Measurements from ENCODE around the gene ABCA13.

ABCA13 gene

DNA sequence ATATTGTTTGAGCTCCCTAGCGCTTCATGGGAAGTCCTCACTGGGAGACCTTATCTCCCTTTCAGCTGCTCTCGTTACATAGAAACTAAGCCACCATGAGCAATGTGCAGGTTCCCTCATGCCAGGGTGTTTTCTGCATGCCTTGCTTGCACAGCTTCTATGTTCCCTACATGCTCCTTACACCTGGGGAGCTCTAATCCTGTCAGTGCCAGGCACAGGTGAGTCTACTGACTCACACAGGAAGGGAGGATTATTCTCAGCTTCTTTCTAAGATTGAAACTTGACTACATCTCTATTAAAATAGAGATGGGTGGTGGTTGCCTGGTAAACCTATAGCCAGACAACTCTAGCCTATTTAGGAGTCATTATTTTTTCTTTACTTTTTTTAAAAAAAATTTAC, 377.4 kb downstream of the ABCA13 start:
- no peak for DNase-seq

DNA sequence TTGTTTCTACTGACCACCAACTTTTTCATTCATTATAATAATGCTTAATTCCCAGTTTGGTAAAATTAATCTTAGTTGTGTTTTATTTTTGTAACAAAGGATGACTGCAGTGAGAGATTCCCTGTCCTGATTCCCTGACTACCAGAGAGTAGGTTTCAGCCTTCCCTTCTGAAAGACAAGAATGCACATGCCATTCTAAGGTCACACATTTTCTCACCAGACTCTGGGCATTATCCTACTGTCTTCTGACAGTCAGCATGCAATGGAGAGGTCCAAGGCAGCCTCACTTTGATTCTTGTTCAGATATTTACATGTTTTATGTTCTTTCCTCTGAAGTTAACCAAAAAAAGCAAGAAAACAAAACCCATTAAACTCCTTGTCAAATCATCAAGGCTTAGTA, 380.4 kb downstream of the ABCA13 start:
- DNase-seq = no peak

DNA sequence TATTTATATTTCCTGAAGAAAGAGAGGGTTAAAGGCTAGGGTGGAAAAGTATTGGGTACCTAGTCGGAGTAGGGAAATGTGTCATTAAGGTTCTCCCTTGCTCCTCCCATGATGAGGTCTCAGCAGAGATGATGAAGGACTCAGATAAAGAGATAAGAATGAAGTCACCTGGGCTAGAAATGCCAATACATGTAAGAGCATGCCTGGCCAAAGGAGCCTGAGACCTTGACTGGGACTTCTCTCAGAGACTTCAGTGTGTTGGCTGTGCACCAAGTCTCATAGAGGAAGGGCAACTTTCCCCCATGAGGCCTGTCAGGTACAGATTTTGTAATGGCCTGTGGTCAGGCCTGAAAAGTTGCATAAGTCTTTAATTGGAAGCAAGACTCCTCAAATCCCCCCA, 392.1 kb downstream of the ABCA13 start:
- DNase-seq = no peak

DNA sequence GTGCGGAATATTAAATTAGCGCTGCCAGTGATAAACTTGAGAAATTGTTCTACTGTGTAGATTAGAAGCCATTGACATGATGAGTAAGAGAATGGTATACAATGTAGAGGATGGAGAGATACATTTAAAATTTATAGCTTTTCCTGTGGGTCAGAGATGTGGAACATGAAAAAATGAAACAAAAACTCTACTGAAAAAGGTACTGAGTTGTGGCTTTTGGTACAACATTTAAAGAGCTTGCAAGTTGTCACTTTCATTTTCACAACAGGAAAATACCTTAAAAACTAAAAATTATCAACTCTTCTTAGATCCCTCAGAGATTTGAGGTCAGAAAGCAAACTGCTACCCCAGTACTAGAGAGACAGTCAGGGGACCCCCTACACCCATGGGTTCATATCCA, 404.3 kb downstream of the ABCA13 start:
- no peak for DNase-seq

DNA sequence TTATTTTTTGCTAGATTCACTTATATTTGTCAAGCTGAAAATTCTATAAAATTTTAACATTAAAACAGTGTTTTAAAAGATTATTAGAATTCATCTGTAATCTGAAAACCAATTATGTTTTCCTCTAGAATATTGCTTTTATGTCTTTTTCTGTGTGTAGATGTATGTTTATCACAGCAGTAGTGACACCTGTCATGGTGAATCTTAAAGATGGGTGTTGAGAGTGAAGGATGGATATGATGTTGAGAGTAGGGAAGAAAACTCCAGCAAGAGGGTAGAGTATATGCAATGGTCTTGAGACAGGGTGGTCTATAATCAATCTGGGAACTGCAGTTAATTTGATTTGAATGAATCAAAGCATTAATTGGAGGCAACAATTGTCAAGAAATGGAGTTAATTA, 416.2 kb downstream of the ABCA13 start:
- DNase-seq = no peak

DNA sequence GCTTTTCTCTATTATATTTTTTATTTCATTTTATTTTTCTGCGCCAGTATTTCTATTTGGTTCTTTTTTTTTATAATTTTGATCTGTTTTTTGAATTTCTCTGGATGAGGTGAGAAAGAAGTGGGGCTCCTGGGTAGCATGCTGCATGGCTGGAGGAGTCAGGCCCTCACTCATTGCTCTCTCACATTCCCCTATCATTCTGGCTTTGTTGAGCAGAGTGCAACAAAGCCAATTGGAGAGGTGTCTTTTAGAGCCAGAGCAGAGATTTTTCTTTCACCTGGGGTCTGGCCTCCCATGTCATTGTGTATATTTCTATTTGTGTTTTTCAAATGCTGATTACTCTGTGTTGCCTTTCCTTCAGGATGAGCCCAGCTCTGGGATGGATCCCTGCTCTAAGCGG, 423.1 kb downstream of the ABCA13 start:
- no peak for DNase-seq

DNA sequence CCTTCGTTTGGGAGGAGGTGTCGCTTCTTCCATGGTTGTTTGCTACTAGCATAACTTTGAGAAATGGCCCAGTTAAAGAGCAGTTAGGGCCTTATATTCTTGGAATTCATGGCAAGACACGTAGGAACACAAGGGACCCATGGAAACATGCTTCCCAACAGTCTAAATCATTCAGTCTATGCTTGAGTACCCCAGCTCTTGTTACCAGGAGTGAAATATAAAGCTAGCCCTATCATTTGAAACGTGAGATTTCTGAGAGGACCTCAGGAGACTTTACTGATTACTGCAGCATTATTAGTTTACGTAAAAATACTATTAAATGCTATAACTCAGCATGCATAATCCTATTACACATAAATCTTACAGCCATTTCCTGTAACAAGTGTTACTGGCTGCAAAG, 424.5 kb downstream of the ABCA13 start:
- no peak for DNase-seq

DNA sequence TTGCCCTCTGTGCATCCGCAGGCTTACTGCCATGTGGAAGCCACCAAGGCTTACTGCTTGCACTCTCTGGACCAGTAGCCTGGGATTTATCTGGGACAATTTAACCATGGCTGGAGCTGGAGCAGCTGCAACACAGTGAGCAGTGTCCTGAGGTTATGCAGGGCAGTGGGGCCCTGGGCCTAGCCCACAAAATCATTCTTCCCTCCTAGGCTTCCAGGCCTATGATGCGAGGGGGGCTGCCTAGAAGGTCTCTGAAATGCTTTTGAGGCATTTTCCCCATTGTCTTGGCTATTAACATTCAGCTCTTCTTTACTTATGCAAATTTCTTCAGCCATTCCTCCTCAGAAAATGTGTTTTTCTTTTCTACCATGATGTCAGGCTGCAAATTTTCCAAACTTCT, 439.4 kb downstream of the ABCA13 start:
- DNase-seq = no peak

DNA sequence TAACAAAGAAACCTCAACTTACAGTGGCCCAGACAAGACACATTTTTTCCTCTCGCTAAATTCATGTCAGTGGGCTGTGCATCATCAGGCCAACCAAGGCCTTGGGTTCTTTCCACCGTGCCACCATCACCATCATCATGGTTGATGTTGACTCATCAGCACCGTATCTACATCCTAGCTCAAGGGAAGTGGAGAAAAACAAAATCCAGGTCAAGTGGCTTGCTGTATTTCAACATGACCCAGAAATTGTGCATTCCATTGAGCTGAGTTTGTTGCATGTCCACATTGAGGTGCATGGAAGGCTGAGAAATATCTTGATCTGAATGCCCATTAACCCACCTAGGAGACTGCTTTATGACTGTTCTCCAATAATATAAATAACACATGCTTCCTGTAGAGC, 440.7 kb downstream of the ABCA13 start:
- DNase-seq = peak; percentile 58

DNA sequence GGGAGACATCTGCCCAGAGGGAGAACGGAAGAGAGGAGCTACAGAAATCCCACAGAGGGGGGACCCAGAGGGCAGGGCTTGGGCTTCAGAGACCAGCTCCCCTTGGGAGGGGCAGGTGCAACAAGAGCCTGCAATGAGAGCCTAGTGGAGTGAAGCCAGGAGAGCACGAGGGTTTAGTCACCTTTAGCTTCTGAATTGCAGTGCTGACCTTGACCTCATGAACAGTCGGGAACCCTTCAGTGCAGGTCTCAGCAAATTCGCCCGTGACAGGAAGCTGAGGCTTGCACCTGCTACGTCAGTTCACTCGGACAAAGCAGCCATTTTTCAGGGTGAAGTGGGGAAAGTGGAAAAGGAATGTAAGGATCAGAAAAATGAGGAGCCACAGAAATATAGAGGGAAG, 446.2 kb downstream of the ABCA13 start:
- no peak for DNase-seq

DNA sequence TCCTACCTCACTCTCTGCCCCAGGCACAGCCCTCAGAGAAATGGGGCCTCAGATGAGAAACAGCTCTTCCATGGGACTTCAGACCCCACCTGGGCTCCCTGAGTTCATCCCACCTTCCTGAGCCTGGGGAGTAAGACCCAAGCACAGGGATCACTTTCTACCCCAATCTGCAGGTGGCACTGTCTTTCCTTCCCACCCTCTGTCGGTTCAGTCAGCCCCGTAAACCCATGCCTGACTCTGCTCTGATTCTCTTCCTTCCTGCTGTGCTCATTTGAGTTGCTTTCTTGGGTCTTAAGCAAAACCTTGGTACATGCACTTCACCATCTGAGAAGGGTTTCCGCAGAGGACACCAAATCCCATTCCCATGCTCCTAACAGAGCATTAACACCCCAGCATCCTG, 446.7 kb downstream of the ABCA13 start:
- peak; percentile 46 for DNase-seq

DNA sequence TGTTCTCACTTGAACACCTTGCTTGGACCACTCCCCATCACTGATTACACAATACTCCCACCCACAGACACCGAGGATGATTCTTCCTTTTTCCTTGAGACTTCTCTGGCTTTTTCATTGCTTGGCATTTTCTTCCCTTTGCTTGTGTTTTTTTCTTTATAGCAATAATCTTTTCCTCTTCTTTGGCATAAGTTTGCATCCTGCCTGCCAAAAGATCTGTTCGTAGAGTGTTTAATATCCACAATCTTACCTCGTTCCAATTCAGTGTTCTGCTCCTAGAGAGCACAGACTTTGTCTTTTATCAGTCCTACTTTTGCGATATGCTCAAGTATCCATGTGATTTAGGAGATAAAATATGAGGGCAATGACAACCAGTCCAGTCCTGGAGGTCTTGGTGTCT, 449.8 kb downstream of the ABCA13 start:
- no peak for DNase-seq

DNA sequence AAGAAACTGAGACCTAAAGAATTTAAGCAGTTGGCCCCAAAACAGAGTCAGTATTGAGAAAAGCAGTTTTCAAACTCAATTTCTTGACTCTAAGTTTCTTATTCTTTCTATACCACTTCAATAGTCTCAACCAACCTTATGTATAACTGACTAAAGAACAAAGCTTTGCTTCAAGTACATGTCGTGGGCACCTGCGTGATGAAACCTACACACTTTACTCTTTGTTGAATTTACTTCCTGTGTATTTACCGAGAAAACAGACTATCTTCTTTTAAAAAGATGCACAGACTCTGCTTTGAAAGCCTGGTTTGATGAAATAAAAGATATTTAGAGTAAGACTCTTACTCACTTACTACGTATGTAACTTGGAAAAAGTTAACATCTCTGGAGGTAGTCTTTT, 455.9 kb downstream of the ABCA13 start:
- DNase-seq = no peak

DNA sequence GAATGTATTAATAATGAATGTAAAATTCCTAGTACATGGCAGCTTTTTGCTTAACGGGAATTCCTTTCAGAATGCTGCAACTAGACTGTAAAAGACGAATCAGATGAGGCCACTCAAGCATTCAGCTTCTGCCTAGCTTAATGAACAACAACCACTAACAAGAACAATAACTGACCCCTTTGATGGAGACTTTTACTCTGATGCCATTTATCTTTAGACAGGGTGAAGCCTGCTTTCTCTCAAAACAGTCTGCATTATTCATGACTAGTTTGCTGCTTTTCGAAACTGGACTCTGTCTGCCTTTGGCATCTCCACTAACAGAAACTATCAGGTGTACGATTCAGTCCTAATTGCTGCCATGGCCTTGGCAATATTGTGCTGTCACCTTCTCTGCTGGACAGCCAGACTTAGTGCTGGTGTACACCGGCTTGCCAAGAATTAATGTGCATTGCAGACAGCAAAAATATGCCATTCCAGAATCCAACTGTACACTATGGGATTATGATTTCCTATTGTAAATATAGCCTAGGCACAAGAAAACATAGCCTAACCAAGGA, 457.6 kb downstream of the ABCA13 start:
- no peak for DNase-seq

DNA sequence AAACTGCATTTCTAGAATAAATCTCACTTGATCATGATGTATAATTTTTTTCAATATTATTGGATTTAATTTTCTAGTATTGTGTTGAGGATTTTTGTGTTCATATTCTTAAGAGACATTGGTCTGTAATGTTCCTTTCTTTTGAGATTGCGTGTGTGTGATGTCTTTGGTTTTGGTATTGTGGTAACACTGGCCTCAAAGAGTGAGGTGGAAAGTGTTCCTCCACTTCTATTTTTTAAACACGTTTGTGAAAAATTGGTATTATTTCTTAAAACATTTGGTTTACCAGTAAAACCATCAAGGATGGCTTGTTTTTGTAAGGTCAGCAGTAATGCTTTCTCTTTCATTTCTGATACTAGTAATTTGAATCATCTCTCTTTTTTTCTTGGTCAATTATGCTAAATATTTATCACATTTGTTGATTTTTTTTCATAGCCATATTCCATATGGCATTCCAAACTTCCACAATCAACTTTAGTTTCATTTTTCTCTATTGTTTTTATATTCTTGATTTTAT, 462.9 kb downstream of the ABCA13 start:
- DNase-seq = no peak

DNA sequence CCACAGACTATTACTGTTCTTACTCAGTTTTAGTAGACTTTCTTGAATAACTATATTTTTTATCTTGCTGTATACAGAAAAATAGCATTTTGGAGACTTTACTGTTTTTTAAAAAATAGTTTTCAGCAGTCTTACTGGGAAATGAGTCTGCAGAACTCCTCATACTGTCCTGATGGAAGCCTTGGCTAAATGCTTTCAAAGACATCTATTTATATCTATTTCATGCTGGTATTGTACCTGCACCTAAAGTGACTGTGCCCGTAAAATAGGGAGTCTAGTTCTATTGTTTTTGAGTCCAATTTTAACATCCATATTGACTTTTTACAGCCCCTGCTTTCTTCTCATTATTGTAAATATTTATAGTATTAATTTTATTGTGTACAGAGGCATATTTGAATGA, 464.5 kb downstream of the ABCA13 start:
- no peak for DNase-seq

DNA sequence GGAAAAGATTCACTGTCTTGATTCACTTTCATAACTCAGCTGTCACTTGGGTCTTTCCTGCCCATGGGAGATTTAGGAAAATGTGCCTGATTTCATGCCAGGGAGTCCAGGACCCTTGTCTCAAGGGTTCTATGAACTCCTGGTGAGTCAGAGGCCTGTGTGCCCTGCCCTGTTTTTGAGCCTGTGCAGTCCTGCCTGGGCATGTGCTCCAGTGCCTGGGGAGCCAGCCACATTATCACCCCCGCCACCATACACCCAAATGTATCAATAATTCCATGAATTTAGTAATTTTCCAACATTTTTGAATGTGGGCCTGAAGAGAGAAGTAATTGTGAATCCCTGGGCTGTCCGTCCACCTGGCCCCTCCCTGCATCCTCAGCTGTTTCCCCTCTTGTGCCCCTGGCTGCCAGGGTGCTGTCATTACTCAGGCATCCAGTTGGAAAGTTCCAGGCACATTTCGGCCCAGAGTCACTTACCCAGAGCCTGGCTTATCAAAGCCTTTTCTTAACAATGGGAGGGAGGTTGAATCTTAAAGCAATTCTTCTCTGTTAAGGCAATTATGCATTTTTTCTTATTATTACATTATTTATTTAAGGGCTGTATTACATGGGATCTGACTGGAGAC, 465.2 kb downstream of the ABCA13 start:
- peak; percentile 82 for DNase-seq

DNA sequence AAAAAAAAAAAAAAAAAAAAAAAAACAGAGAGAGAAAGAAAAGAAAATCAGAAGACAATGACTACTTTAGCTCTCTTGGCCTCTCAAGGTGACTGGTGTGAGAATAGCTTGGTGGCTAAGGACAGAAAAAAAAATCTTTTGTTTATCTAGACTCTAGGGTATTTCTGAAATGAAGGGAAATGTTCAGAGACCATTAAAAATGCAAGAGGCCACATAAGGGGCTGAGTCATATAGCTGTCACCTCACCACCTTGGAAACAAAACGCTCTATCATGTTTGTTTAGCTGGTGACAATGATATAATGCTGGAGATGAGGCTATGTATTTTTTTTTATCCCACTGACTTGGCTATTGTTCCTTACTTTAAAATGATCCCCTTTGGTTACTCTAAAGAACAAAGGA, 466.1 kb downstream of the ABCA13 start:
- DNase-seq = peak; percentile 98

DNA sequence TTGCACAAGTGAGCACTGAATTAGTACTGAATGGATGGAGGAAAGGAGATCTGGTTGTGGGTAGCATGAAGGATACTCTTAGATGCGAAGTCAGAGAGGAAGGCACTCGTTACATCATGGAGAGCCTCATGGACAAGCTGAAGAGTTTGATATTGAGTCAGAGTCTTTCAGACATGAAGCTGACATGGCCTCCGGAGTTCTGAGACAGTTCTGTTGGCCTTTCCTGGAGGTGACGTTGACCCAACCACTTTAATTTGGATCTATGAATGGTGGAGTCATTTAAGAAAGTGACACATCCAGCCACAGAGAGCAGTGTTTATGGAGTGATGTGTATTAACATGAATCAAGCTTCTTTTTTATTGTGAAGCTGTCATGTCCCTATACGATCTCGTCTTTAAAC, 466.8 kb downstream of the ABCA13 start:
- no peak for DNase-seq

DNA sequence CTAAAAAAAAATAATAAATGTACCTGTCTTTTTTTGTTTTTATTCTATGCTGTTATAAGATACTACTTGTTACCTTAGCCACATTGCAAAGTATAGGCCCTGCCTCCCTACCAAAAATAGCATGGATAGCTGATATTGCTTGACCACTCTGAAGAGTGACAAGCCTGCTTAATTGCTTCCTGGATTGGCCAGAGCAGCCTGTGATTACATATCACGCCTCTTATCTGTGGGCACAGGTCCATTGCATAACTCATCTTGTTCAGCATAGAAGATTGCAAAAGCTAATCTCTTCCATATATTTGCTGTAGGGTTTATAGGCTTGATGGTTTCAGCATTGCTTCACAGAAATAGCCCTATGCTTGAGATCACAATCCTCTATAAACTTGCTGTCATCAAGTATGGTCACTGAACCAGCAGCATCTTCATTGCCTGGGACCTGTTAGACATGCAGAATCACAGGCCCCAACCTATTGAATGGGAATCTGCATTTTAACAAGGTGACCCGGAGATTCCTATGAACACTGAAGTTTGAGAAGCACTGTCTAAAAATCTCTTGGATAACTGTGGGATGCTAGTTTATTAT, 472.3 kb downstream of the ABCA13 start:
- peak; percentile 58 for DNase-seq

DNA sequence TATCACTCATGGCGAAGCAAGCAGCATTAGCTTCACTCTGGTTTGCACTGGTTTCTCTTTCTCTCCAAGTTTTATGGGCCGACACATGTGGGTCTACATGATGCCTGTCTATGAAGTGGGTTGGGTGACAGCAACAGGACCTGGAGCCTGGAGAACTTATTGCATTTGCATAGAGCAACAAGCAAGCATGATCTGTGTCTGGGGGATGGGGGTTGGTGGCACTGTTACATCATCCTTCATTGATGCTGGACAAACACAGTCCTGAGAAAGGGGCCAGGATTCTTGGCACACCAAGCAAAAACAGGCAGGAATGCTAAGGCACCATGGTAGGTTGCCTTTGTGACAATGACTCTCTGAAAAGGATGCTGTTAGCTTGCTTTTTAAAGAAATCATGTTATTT, 486.9 kb downstream of the ABCA13 start:
- DNase-seq = no peak

DNA sequence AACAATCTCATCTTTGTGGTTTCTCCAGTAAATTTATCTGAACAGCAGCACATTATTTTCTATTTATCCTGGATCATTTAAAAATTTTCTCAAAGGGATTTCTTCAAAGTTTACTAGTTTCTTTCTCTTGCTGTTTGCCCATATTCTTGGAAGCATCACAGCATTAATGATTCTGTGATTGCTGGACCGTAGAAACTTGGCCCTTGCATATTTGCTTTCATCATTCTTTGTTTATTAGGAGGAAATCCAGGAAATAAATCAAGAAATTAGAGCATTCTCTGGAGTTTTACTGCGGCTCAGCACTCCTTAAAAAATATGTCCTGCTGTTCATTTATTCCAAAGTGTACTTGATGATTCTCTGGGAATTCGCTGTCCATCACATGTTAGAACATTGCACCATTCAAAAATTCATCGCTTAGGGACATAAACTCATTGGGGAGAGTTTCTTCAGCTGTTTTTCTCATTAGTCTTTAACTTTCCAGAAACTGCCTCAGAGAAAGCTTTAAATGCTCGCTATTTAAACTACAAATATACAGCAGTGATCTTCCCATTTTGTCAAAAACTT, 489.1 kb downstream of the ABCA13 start:
- DNase-seq = no peak

DNA sequence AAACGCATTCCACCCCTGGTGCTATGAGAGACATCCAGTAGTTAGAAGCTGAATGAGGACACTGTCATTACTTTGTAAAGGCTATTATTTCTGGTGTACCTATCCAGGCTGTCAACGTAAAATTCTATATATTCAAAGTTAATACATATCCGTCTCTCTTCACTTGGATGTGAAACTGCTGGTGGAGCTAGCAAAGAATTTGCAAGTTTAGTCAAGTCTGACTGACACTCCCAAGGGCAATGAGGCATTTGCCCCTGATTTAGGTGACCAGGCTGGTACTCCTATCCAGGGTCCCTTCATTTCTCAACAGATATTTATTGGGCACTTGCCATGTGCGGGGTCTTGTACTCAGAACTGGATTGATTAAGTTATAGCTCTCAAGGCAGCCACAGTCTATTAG, 493.0 kb downstream of the ABCA13 start:
- DNase-seq = no peak

DNA sequence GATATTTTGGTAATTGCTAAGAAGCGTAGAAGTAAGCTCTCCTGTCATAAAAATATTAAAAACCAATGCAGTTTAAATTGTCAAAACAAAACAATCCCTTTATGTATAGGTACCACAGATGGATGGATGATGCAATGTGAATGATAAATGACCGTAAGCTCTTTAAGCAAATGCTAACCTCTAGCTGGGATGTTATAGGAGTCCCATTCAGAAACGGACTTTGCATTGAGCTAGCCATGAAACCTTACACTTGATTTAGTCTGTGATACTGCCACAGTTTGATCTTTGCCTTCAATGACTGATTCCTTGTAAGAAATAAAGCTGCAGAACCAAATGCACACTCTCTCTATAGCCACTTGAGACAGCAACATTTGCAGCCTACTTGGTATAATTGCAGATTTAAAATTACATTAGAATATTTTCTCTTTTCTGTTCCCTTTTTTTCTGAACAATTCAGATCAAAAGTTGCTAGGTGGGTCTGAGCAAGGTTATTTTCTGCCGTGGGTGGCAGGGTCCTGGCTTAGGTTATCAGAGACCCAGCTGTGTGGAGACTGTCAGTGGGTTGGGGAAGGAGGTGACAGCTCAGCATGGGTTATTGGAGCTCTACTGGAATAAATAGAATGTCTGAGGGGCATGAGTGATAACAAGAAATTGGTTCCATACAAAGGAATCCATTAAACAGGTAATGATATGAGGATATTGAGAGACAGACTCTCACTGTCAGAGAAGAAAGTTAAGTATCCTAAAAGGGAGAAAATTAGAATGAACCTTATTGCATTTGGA, 494.3 kb downstream of the ABCA13 start:
- DNase-seq = no peak

Measured in DMS53 (cell line).